HG03378 (cell line): Measurements from ENCODE around the gene JHY.

Experiments
- ATAC-seq: cut with Tn5 transposase; IDR thresholded peaks from one replicate; pipeline ENCODE4 v1.9.1; 2021; ENCODE audit warnings: mild to moderate bottlenecking, moderate library complexity; ENCODE audit not compliant: unreplicated experiment

The JHY gene

GRCh38 chr11:122937983-122938382 lies 55.4 kb downstream of the JHY start:
- ATAC-seq = no peak

GRCh38 chr11:122938557-122938956 lies 56.0 kb downstream of the JHY start:
- no peak for ATAC-seq

GRCh38 chr11:122951211-122951610 lies 68.7 kb downstream of the JHY start:
- ATAC-seq = no peak

GRCh38 chr11:122954455-122954854 lies 71.9 kb downstream of the JHY start:
- ATAC-seq = no peak

GRCh38 chr11:122963961-122964360 lies 81.4 kb downstream of the JHY start:
- no peak for ATAC-seq

GRCh38 chr11:122976061-122976733 lies 93.6 kb downstream of the JHY start:
- ATAC-seq = no peak

GRCh38 chr11:122976734-122977469 lies 94.3 kb downstream of the JHY start:
- ATAC-seq = no peak

GRCh38 chr11:122977470-122978298 lies 95.1 kb downstream of the JHY start:
- no peak for ATAC-seq

GRCh38 chr11:122978299-122978620 lies 95.7 kb downstream of the JHY start:
- no peak for ATAC-seq

GRCh38 chr11:122979103-122979814 lies 96.7 kb downstream of the JHY start:
- ATAC-seq = no peak

GRCh38 chr11:122979815-122980595 lies 97.4 kb downstream of the JHY start:
- ATAC-seq = no peak

GRCh38 chr11:122981388-122982264 lies 99.1 kb downstream of the JHY start, which contains the start of gene BSX:
BSX (minus strand) TSS chr11:122981834; CDS start chr11:122981671, 163 bp downstream.
- no peak for ATAC-seq

- ATAC-seq = no peak
These were observed 101.1 kb downstream of the JHY start for GRCh38 chr11:122983438-122984185.

GRCh38 chr11:122984186-122985011 lies 101.8 kb downstream of the JHY start:
- no peak for ATAC-seq

GRCh38 chr11:122995526-122995925 lies 113.0 kb downstream of the JHY start:
- ATAC-seq = no peak

GRCh38 chr11:122998727-122999366 lies 116.3 kb downstream of the JHY start:
- no peak for ATAC-seq

- no peak for ATAC-seq
These were observed 118.2 kb downstream of the JHY start for GRCh38 chr11:123000721-123001120.
